HepG2 (cell line): Measurements from ENCODE around the gene KLF13. TPM values are rescaled to one million over a fixed set of nuclear protein-coding genes. Genes with fewer than 3 reads are reported as not detected.

Experiments
- ARID5B ChIP-seq: IDR thresholded peaks from 2 replicates; pipeline ENCODE4 v1.4.0; 2020; ENCODE audit warnings: mild to moderate bottlenecking, missing genetic modification reagents
- ARNT2 ChIP-seq: sonication (generic); formaldehyde crosslinking; IDR thresholded peaks from 2 replicates; pipeline ENCODE4 v1.8.0; 2022; ENCODE audit warnings: mild to moderate bottlenecking, low read depth, missing genetic modification reagents, moderate library complexity
- BHLHE40 ChIP-seq: IDR thresholded peaks from 2 replicates; pipeline ENCODE4 v1.6.1; 2011; ENCODE audit warnings: low read length, improper control_type of control experiment
- CENPT ChIP-seq: sonication (generic); formaldehyde crosslinking; IDR thresholded peaks from 2 replicates; pipeline ENCODE4 v1.8.0; 2022; ENCODE audit warnings: low read depth, mild to moderate bottlenecking, moderate library complexity, missing genetic modification reagents
- CREB1 ChIP-seq, 2 experiments: fragments of 450-650 bp in 1 of 2; IDR thresholded peaks; 2 replicates each; pipeline ENCODE4 v1.6.1; 2016 to 2017; ENCODE audit warnings: control low read depth in 1 of 2, mild to moderate bottlenecking in 1 of 2, missing compliant biosample characterization in 1 of 2, missing genetic modification characterization in 1 of 2
- EP300 ChIP-seq, 3 experiments: sonication (generic) in 1 of 3; formaldehyde crosslinking in 1 of 3; IDR thresholded peaks; 2 replicates each; pipeline versions ENCODE4 v1.5.1 to v1.6.1; 2011 to 2020; ENCODE audit warnings: low read depth in 2 of 3, low read length in 2 of 3, borderline replicate concordance in 1 of 3, improper control_type of control experiment in 1 of 3, mild to moderate bottlenecking in 1 of 3, missing genetic modification reagents in 1 of 3, moderate library complexity in 1 of 3
- FOXP4 ChIP-seq: sonication (generic); formaldehyde crosslinking; IDR thresholded peaks from 2 replicates; pipeline ENCODE4 v1.4.0; 2020; ENCODE audit warnings: missing genetic modification reagents
- GATA4 ChIP-seq: sonication (generic); IDR thresholded peaks from 2 replicates; pipeline ENCODE4 v1.6.1; 2016; ENCODE audit warnings: antibody characterized with exemption, low read depth, borderline replicate concordance
- JUNB ChIP-seq: sonication (generic); formaldehyde crosslinking; IDR thresholded peaks from 2 replicates; pipeline ENCODE4 v1.8.0; 2022; ENCODE audit warnings: missing genetic modification reagents, mild to moderate bottlenecking, borderline replicate concordance
- MLLT10 ChIP-seq: sonication (generic); formaldehyde crosslinking; IDR thresholded peaks from 2 replicates; pipeline ENCODE4 v1.4.0; 2020; ENCODE audit warnings: missing genetic modification reagents
- NR1H2 ChIP-seq: sonication (generic); formaldehyde crosslinking; IDR thresholded peaks from 2 replicates; pipeline ENCODE4 v1.8.1; 2022; ENCODE audit warnings: low read depth, missing genetic modification reagents, borderline replicate concordance
- NR2F6 ChIP-seq, 2 experiments: IDR thresholded peaks; 2 replicates each; pipeline ENCODE4 v1.6.1; 2016; ENCODE audit warnings: antibody characterized with exemption in 1 of 2, mild to moderate bottlenecking in 1 of 2
- RCOR2 ChIP-seq: IDR thresholded peaks from 2 replicates; pipeline ENCODE4 v1.6.1; 2016; ENCODE audit warnings: missing biosample characterization, missing genetic modification reagents
- TFE3 ChIP-seq: IDR thresholded peaks from 2 replicates; pipeline ENCODE4 v1.6.1; 2016
- THAP8 ChIP-seq: sonication (generic); formaldehyde crosslinking; IDR thresholded peaks from 2 replicates; pipeline ENCODE4 v1.5.1; 2020; ENCODE audit warnings: missing genetic modification reagents, mild to moderate bottlenecking, borderline replicate concordance
- UBTF ChIP-seq: sonication (generic); formaldehyde crosslinking; IDR thresholded peaks from 2 replicates; pipeline ENCODE4 v1.4.0; 2020; ENCODE audit warnings: mild to moderate bottlenecking, missing genetic modification reagents
- ZSCAN31 ChIP-seq: sonication (generic); formaldehyde crosslinking; IDR thresholded peaks from 2 replicates; pipeline ENCODE4 v1.5.0; 2020; ENCODE audit warnings: low read depth, mild to moderate bottlenecking, missing genetic modification reagents
- polyA plus RNA-seq, 8 experiments: library from polyadenylated mRNA; depleted of rRNA in 3 of 8; stranded (reverse) in 7 of 8; unstranded in 1 of 8; fragments of >200 nt; fragmentation: Illumina TruSeq in 4 of 8; extraction: Trizol in 4 of 8; gene quantifications; 2 replicates each; pipeline versions ENCODE4 v1.2.1 to v1.2.3, GENCODE V29; 2011 to 2016; ENCODE audit warnings: low read depth in 4 of 8, missing spikeins in 1 of 8, mixed read lengths in 1 of 8; ENCODE audit not compliant: insufficient read depth in 1 of 8
- total RNA-seq, 5 experiments: library from RNA; depleted of rRNA; stranded (reverse); fragments of >200 nt; fragmentation: Illumina TruSeq; extraction: Trizol; gene quantifications; 2 replicates each; pipeline ENCODE4 v1.2.3, GENCODE V29; 2016; ENCODE audit warnings: low read depth in 1 of 5

Gene KLF13
- total and polyA plus RNA-seq, 2 of the 13 experiments (the other 11 are each of a cell fraction or from before 2014, with no cell fraction given), result 16.8 to 25.1 TPM

GRCh38 chr15:31405200-31405920, 78.7 kb downstream of the KLF13 start (continued):
- peak in 1 of 2 experiments; percentile 75; a peak in 2 of 4 replicates for TF ChIP-seq EP300 (IDR thresholded peaks at IDR 0.05; ENCODE audit: low read depth in 2 of 2, low read length in 2 of 2)
- no peak for TF ChIP-seq EP300 (CRISPR knock-in tag; IDR thresholded peaks at IDR 0.05; ENCODE audit: borderline replicate concordance)
- TF ChIP-seq THAP8 (CRISPR knock-in tag), result no peak
- no peak for TF ChIP-seq ZSCAN31
- TF ChIP-seq BHLHE40, result no peak
- no peak for TF ChIP-seq ARNT2 (CRISPR knock-in tag)
- peak; percentile 15; the same call in 1 of the 2 replicates for TF ChIP-seq JUNB (CRISPR knock-in tag)
- peak; percentile 89 for TF ChIP-seq TFE3 (CRISPR knock-in tag)
- no peak for TF ChIP-seq CREB1 (IDR thresholded peaks at IDR 0.05)
- TF ChIP-seq CREB1 (CRISPR knock-in tag; IDR thresholded peaks at IDR 0.05), result peak; percentile 33; the same call in 1 of the 2 replicates
- no peak for TF ChIP-seq NR1H2 (CRISPR knock-in tag)
- no peak for TF ChIP-seq UBTF (CRISPR knock-in tag)
- peak; percentile 75 for TF ChIP-seq FOXP4 (CRISPR knock-in tag)
- TF ChIP-seq CENPT, result no peak
- TF ChIP-seq MLLT10 (CRISPR knock-in tag), result no peak
- peak; percentile 61 for TF ChIP-seq NR2F6 (IDR thresholded peaks at IDR 0.05)
- peak; percentile 37; the same call in 1 of the 2 replicates for TF ChIP-seq NR2F6 (CRISPR knock-in tag; IDR thresholded peaks at IDR 0.05)
- TF ChIP-seq RCOR2 (CRISPR knock-in tag), result peak; percentile 64; the same call in 1 of the 2 replicates
- TF ChIP-seq ARID5B (CRISPR knock-in tag), result peak; percentile 73
- TF ChIP-seq GATA4, result peak; percentile 50; the same call in 1 of the 2 replicates
